ENCODE data around the gene AZGP1. TPM values are rescaled to one million over a fixed set of nuclear protein-coding genes. Genes with fewer than 3 reads are reported as not detected.
"Not testable (repeated sequence)": the region's sequence is repeated elsewhere in the genome, so short reads cannot be mapped to it uniquely, and the experiment has no call there.

The AZGP1 gene
- total and polyA plus RNA-seq, 5 donors from 2014 or later: not detected

- DNase-seq: no peak
- H3K9me3 ChIP-seq (ENCODE audit: control insufficient read depth in 2 of 2, low read length in 2 of 2): no peaks in the 10 kb centered on the region
- Mint-ChIP-seq H3K27ac (no peak overlapping the region), H3K4me1 (peaks cover 0 to 7% (median 2%) of the 10 kb centered on the region in 4 donors), H3K9me3 (peaks cover 0 to 5% (median 0%) of the 10 kb centered on the region in 7 donors), H3K36me3 (no peaks in the 10 kb centered on the region), H3K27me3 (peaks cover 45% of the 10 kb centered on the region), H3K4me3 (peak overlapping the region in 1 of 4 donors; percentile 21)
- H3K4me3 ChIP-seq (ENCODE audit: low read depth, low read length): no peak overlapping the region
- H3K27me3 ChIP-seq (ENCODE audit: control insufficient read depth, insufficient read depth, low read length): peaks cover 15% of the 10 kb centered on the region
- no peaks in the 10 kb centered on the region for H3K4me1 ChIP-seq (ENCODE audit: control insufficient read depth, insufficient read depth, low read length, poor library complexity, severe bottlenecking)
- no peak overlapping the region for H3K27ac ChIP-seq (ENCODE audit: insufficient read depth, low read length, poor library complexity, severe bottlenecking)
- ATAC-seq (ENCODE audit: low read depth in 2 of 2): no peak
- no peaks in the 10 kb centered on the region for H3K36me3 ChIP-seq (ENCODE audit: control insufficient read depth, insufficient read depth, low read length)
These were observed 31.2 kb downstream of the AZGP1 start for GRCh38 chr7:99944497-99945070.

DNA sequence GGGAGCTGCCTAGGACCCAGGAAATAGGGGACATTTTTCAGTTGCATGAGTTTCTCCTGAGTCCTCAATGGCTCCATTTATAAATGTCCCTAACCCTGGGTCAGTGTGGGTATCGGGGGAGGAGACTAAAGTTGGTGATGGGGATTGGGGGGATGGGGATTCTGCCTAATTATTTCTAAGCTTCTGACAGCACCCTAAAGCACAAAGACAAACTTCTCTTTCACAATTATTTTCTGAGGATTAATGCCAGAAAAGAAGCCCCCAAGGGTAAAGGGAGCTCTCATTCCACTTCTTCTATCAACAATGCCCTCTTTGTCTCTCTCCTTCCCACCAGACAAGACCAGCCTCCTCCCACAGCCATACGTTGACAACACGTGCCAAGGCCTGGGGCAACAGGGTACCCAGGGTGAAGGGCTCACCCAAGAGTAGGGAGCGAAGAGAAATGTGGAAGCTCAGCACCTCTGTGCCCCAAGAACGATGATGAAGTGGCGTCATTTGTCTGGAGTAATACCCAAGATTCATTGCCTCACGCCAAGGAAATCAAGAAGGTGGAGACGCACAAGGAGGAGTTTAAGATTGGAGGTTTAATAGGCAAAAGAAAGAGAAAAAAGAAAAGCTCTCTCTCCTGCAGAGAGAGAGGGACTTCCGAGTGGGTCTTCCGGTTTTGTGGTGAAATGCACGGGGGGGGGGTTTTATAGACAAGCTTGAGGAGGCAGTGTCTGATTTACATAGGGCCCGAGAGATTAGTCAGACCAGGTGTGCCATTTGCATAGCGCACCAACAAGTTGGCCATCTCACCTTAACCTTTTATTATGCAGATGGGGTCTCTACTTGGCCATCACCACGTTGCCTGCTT lies 32.0 kb downstream of the AZGP1 start:
- H3K4me1 Mint-ChIP-seq: peaks cover 0 to 7% (median 2%) of the 10 kb centered on the region in 4 donors
- Histone ChIP-seq H3K4me3 (ENCODE audit: low read depth, low read length) (no peak overlapping the region), H3K27ac (ENCODE audit: insufficient read depth, low read length, poor library complexity, severe bottlenecking) (no peak overlapping the region), H3K4me1 (ENCODE audit: control insufficient read depth, insufficient read depth, low read length, poor library complexity, severe bottlenecking) (no peaks in the 10 kb centered on the region), H3K36me3 (ENCODE audit: control insufficient read depth, insufficient read depth, low read length) (no peaks in the 10 kb centered on the region), H3K9me3 (ENCODE audit: control insufficient read depth in 2 of 2, low read length in 2 of 2) (peaks cover 1 to 5% of the 10 kb centered on the region in 2 experiments), H3K27me3 (ENCODE audit: control insufficient read depth, insufficient read depth, low read length) (peaks cover 17% of the 10 kb centered on the region)
- H3K27me3 Mint-ChIP-seq: peaks cover 46% of the 10 kb centered on the region
- no peak for ATAC-seq (ENCODE audit: low read depth in 2 of 2)
- DNase-seq: no peak
- peaks cover 0 to 5% (median 4%) of the 10 kb centered on the region in 7 donors for H3K9me3 Mint-ChIP-seq
- no peaks in the 10 kb centered on the region for H3K36me3 Mint-ChIP-seq
- peak overlapping the region in 3 of 4 donors; percentile 21 to 68 (median 49) for H3K4me3 Mint-ChIP-seq
- peak overlapping the region in 1 of 3 donors; percentile 42 for H3K27ac Mint-ChIP-seq

DNA sequence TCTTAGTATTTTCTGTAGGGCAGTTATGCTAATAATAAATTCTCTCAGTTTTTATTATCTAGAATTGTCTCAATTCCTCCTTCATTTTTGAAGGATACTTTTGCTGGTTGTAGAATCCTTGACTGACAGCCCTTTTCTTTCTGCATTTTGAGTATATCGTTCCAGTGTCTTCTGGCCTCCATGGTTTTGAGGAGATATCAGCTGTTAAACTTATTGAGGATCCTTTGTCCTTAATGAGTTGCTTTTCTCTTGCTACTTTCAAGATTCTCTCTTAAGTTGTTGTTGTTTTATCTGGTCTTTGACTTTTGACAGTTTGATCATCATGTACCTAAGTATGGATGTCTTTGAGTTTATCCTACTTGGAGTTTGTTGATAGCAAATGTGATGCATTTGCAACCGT lies 37.5 kb downstream of the AZGP1 start:
- H3K27ac ChIP-seq (ENCODE audit: insufficient read depth, low read length, poor library complexity, severe bottlenecking): no peak overlapping the region
- no peaks in the 10 kb centered on the region for H3K36me3 Mint-ChIP-seq
- DNase-seq (no peak), ATAC-seq (ENCODE audit: low read depth in 2 of 2) (no peak)
- peaks cover 11 to 14% of the 10 kb centered on the region in 2 experiments for H3K9me3 ChIP-seq (ENCODE audit: control insufficient read depth in 2 of 2, low read length in 2 of 2)
- peaks cover 23% of the 10 kb centered on the region for H3K27me3 ChIP-seq (ENCODE audit: control insufficient read depth, insufficient read depth, low read length)
- H3K27ac Mint-ChIP-seq: no peak overlapping the region
- H3K4me3 Mint-ChIP-seq: no peak overlapping the region
- H3K36me3 ChIP-seq (ENCODE audit: control insufficient read depth, insufficient read depth, low read length): no peaks in the 10 kb centered on the region
- peaks cover 5% of the 10 kb centered on the region for H3K4me1 ChIP-seq (ENCODE audit: control insufficient read depth, insufficient read depth, low read length, poor library complexity, severe bottlenecking)
- no peak overlapping the region for H3K4me3 ChIP-seq (ENCODE audit: low read depth, low read length)
- H3K4me1 Mint-ChIP-seq: peaks cover 8 to 24% (median 12%) of the 10 kb centered on the region in 4 donors
- peaks cover 0 to 15% (median 5%) of the 10 kb centered on the region in 7 donors for H3K9me3 Mint-ChIP-seq
- H3K27me3 Mint-ChIP-seq: peaks cover 54% of the 10 kb centered on the region

DNA sequence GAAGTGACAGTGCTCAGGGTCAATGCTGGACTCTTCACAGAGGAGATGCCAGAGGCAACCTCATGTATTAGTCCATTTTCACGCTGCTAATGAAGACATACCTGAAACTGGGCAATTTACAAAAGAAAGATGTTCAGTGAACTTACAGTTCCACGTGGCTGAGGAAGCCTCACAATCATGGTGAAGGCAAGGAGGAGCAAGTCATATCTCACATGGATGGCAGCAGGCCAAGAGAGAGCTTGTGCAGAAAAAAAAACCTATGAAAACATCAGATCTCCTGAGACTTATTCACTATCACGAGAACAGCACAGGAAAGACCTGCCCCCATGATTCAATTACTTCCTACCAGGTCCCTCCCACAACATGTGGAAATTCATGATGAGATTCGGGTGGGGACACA lies 40.8 kb downstream of the AZGP1 start:
- H3K4me1 Mint-ChIP-seq: peaks cover 13 to 35% (median 17%) of the 10 kb centered on the region in 4 donors
- not testable (repeated sequence) for H3K36me3 Mint-ChIP-seq; ATAC-seq (ENCODE audit: low read depth in 2 of 2); H3K27ac ChIP-seq (ENCODE audit: insufficient read depth, low read length, poor library complexity, severe bottlenecking); DNase-seq; H3K36me3 ChIP-seq (ENCODE audit: control insufficient read depth, insufficient read depth, low read length); H3K4me1 ChIP-seq (ENCODE audit: control insufficient read depth, insufficient read depth, low read length, poor library complexity, severe bottlenecking); H3K4me3 ChIP-seq (ENCODE audit: low read depth, low read length)
- peak overlapping the region; percentile 63 to 76 (median 76) for H3K27ac Mint-ChIP-seq
- Histone ChIP-seq H3K9me3 (ENCODE audit: control insufficient read depth in 2 of 2, low read length in 2 of 2) (peaks cover 11 to 14% of the 10 kb centered on the region in 2 experiments), H3K27me3 (ENCODE audit: control insufficient read depth, insufficient read depth, low read length) (peaks cover 15% of the 10 kb centered on the region)
- peak overlapping the region; percentile 17 to 85 (median 36) for H3K4me3 Mint-ChIP-seq
- peaks cover 46% of the 10 kb centered on the region for H3K27me3 Mint-ChIP-seq
- H3K9me3 Mint-ChIP-seq: peaks cover 0 to 15% (median 4%) of the 10 kb centered on the region in 7 donors

- DNase-seq (no peak), ATAC-seq (ENCODE audit: low read depth in 2 of 2) (no peak)
- Mint-ChIP-seq H3K36me3 (no peaks in the 10 kb centered on the region), H3K4me3 (peak overlapping the region in 3 of 4 donors; percentile 12 to 86 (median 50)), H3K27me3 (peaks cover 49% of the 10 kb centered on the region), H3K4me1 (peaks cover 21 to 53% (median 35%) of the 10 kb centered on the region in 4 donors), H3K9me3 (peaks cover 0 to 3% (median 0%) of the 10 kb centered on the region in 7 donors), H3K27ac (peak overlapping the region; percentile 72 to 97 (median 91))
- H3K9me3 ChIP-seq (ENCODE audit: control insufficient read depth in 2 of 2, low read length in 2 of 2): no peaks in the 10 kb centered on the region
- no peaks in the 10 kb centered on the region for H3K36me3 ChIP-seq (ENCODE audit: control insufficient read depth, insufficient read depth, low read length)
- H3K27ac ChIP-seq (ENCODE audit: insufficient read depth, low read length, poor library complexity, severe bottlenecking): no peak overlapping the region
- H3K4me1 ChIP-seq (ENCODE audit: control insufficient read depth, insufficient read depth, low read length, poor library complexity, severe bottlenecking): peaks cover 30% of the 10 kb centered on the region
- no peak overlapping the region for H3K4me3 ChIP-seq (ENCODE audit: low read depth, low read length)
- H3K27me3 ChIP-seq (ENCODE audit: control insufficient read depth, insufficient read depth, low read length): peaks cover 10% of the 10 kb centered on the region
These were observed 45.5 kb downstream of the AZGP1 start for GRCh38 chr7:99930376-99930775.

GRCh38 chr7:99929730-99930053 lies 46.1 kb downstream of the AZGP1 start:
- ATAC-seq (ENCODE audit: low read depth in 2 of 2) (no peak), DNase-seq (no peak)
- Mint-ChIP-seq H3K4me1 (peaks cover 14 to 46% (median 28%) of the 10 kb centered on the region in 4 donors), H3K9me3 (peaks cover 0 to 3% (median 0%) of the 10 kb centered on the region in 7 donors), H3K27me3 (peaks cover 42% of the 10 kb centered on the region), H3K27ac (peak overlapping the region; percentile 72 to 97 (median 91)), H3K4me3 (peak overlapping the region; percentile 50 to 90 (median 81)), H3K36me3 (no peaks in the 10 kb centered on the region)
- peak overlapping the region; percentile 64 for H3K4me3 ChIP-seq (ENCODE audit: low read depth, low read length)
- no peaks in the 10 kb centered on the region for H3K36me3 ChIP-seq (ENCODE audit: control insufficient read depth, insufficient read depth, low read length)
- H3K27me3 ChIP-seq (ENCODE audit: control insufficient read depth, insufficient read depth, low read length): peaks cover 10% of the 10 kb centered on the region
- peaks cover 24% of the 10 kb centered on the region for H3K4me1 ChIP-seq (ENCODE audit: control insufficient read depth, insufficient read depth, low read length, poor library complexity, severe bottlenecking)
- H3K9me3 ChIP-seq (ENCODE audit: control insufficient read depth in 2 of 2, low read length in 2 of 2): no peaks in the 10 kb centered on the region
- H3K27ac ChIP-seq (ENCODE audit: insufficient read depth, low read length, poor library complexity, severe bottlenecking): no peak overlapping the region

DNA sequence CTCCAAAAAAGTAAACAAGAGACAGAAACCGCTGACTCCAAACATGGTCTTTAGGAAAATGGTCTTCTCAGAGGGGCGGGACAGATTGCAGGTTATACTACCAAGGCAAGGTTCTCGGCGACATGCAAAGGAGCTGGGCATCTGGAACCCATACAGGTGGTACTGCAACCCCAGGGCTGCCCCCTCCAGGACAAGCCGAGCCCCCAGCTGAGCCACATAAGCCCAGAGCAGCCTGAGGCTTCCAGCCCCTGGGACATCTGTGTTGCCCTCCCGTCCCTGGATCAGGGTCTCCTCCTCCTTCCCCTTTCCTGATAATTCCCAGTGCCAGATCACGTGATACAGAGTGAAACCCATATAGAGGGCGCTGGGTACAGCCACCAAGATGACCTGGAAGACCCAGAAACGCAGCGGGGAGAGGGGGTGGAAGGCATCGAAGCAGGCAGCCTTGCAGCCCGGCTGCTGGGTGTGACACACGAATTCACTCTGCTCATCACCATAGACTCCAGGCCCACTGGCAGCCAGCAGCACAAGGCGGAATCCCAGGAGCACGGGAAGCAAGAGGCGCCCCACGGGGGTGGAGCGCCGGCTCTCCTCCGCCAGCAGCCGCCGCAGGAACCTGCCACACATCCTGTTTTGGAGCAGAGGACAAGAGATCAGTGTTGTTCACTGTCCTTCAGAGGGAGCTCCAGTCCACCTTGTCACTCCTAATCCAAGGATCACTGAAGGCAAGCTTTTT lies 46.7 kb downstream of the AZGP1 start, which contains the start of gene GJC3:
GJC3 (minus strand) TSS at position 627 of the 736 bp plus-strand sequence; CDS start at position 627, 0 bp downstream.
- Histone ChIP-seq H3K9me3 (ENCODE audit: control insufficient read depth in 2 of 2, low read length in 2 of 2) (no peaks in the 10 kb centered on the region), H3K27ac (ENCODE audit: insufficient read depth, low read length, poor library complexity, severe bottlenecking) (no peak within 1 kb of the TSS), H3K27me3 (ENCODE audit: control insufficient read depth, insufficient read depth, low read length) (peaks cover 10% of the 10 kb centered on the region), H3K4me3 (ENCODE audit: low read depth, low read length) (peak within 1 kb of the TSS; percentile 64), H3K36me3 (ENCODE audit: control insufficient read depth, insufficient read depth, low read length) (no peaks in the 10 kb centered on the region), H3K4me1 (ENCODE audit: control insufficient read depth, insufficient read depth, low read length, poor library complexity, severe bottlenecking) (peaks cover 24% of the 10 kb centered on the region)
- Mint-ChIP-seq H3K4me3 (peak within 1 kb of the TSS; percentile 50 to 90 (median 81)), H3K27ac (peak within 1 kb of the TSS; percentile 72 to 97 (median 91)), H3K27me3 (peaks cover 42% of the 10 kb centered on the region), H3K9me3 (peaks cover 0 to 3% (median 0%) of the 10 kb centered on the region in 7 donors), H3K36me3 (no peaks in the 10 kb centered on the region), H3K4me1 (peaks cover 14 to 41% (median 26%) of the 10 kb centered on the region in 4 donors)
- ATAC-seq (ENCODE audit: low read depth in 2 of 2) (peak; percentile 88 to 89), DNase-seq (peak; percentile 21 to 77 (median 50))

All from CD4-positive, CD25-positive, alpha-beta regulatory T cell (primary cell).